Measurements from ENCODE around the gene KIF26B. TPM values are rescaled to one million over a fixed set of nuclear protein-coding genes. Genes with fewer than 3 reads are reported as not detected.
"Not testable (repeated sequence)": the region's sequence is repeated elsewhere in the genome, so short reads cannot be mapped to it uniquely, and the experiment has no call there.

KIF26B gene
- total and polyA plus RNA-seq, 10 of the 15 experiments (the other 5 are each of a cell fraction or from before 2014, with no cell fraction given) = 0.35 to 11.6 (median 2.2) TPM

DNA sequence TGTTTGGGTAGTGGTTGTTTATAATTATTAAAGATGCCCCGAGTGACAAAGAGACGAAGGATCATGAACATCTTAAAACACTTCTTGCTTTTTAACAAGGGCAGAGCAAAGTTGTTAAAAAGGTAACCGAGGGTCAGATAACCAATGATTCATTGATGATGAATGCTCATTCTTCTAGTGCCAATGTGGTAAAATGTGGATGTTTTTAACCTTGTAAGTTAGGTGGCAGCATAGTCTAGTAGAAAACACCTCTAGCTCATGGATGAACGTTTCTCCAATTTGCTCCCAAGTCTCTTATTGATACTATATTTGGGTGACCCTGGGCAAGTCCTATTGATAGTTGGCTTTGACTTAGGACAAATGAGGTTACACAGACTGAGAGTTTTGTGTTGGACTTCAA lies 167.9 kb downstream of the KIF26B start:
- no peak overlapping the region for H3K4me2 ChIP-seq (ENCODE audit: control insufficient read depth, insufficient read depth)
- ChIA-PET RAD21 (ENCODE audit: unreplicated experiment) (no interaction called here), SMC1A (ENCODE audit: uncharacterized antibody, unreplicated experiment) (interaction anchor here (1.7 kb wide), 1 partner anchor 12 kb away, joined by 4 read pairs; no protein-coding TSS in a partner anchor), POLR2A (no interaction called here), CTCF (interaction anchor here (1.3 kb wide), 1 partner anchor 8 kb away, joined by 3 read pairs; no protein-coding TSS in a partner anchor)
- H3K27ac ChIP-seq (ENCODE audit: control insufficient read depth, insufficient read depth) = no peak overlapping the region
- H3K79me2 ChIP-seq (ENCODE audit: control insufficient read depth, insufficient read depth, low read length) = no peaks in the 10 kb centered on the region
- no peaks in the 10 kb centered on the region for H4K20me1 ChIP-seq (ENCODE audit: control insufficient read depth, insufficient read depth)
- in situ Hi-C loops (cut with MboI) (no loop called here), intact Hi-C loops (cut with micrococcal nuclease; ENCODE audit: unreplicated experiment) (no loop called here)
- no peaks in the 10 kb centered on the region for H3K4me1 ChIP-seq (ENCODE audit: control insufficient read depth, insufficient read depth, low read length)
- whole genome bisulfite sequencing (ENCODE audit: insufficient coverage, insufficient replicate concordance, low lambda C conversion rate, missing lambda C conversion rate) = 44% methylated on average over 4 of the region's 4 CpGs
- H2AFZ ChIP-seq (ENCODE audit: control insufficient read depth, low read depth, low read length) = no peak overlapping the region
- no TSS peak for BruUV-seq (replicated peaks)
- FAIRE-seq = no peak
- no peaks in the 10 kb centered on the region for H3K27me3 ChIP-seq (replicated peaks in 1 of 2; ENCODE audit: control insufficient read depth in 2 of 2, insufficient read depth in 2 of 2, low read length in 1 of 2)
- TF ChIP-seq IKZF2 (IDR thresholded peaks at IDR 0.05) (no peak), FOXM1 (IDR thresholded peaks at IDR 0.05; ENCODE audit: low read depth, low read length) (no peak), CEBPZ (IDR thresholded peaks at IDR 0.05; ENCODE audit: low read depth, low read length) (no peak), RAD21 (IDR thresholded peaks at IDR 0.05; ENCODE audit: insufficient read depth, low read depth, low read length) (no peak), MYC (IDR thresholded peaks at IDR 0.05; ENCODE audit: insufficient read depth, insufficient read length, insufficient replicate concordance, low read length, severe bottlenecking) (no peak), NFIC (IDR thresholded peaks at IDR 0.05; ENCODE audit: low read depth, low read length) (no peak), TAF1 (IDR thresholded peaks at IDR 0.05; ENCODE audit: borderline replicate concordance, low read depth, low read length) (no peak), HDGF (IDR thresholded peaks at IDR 0.05) (no peak), ASH2L (IDR thresholded peaks at IDR 0.05; ENCODE audit: borderline replicate concordance, low read depth) (no peak)
- TF ChIP-seq, protein P1, sequence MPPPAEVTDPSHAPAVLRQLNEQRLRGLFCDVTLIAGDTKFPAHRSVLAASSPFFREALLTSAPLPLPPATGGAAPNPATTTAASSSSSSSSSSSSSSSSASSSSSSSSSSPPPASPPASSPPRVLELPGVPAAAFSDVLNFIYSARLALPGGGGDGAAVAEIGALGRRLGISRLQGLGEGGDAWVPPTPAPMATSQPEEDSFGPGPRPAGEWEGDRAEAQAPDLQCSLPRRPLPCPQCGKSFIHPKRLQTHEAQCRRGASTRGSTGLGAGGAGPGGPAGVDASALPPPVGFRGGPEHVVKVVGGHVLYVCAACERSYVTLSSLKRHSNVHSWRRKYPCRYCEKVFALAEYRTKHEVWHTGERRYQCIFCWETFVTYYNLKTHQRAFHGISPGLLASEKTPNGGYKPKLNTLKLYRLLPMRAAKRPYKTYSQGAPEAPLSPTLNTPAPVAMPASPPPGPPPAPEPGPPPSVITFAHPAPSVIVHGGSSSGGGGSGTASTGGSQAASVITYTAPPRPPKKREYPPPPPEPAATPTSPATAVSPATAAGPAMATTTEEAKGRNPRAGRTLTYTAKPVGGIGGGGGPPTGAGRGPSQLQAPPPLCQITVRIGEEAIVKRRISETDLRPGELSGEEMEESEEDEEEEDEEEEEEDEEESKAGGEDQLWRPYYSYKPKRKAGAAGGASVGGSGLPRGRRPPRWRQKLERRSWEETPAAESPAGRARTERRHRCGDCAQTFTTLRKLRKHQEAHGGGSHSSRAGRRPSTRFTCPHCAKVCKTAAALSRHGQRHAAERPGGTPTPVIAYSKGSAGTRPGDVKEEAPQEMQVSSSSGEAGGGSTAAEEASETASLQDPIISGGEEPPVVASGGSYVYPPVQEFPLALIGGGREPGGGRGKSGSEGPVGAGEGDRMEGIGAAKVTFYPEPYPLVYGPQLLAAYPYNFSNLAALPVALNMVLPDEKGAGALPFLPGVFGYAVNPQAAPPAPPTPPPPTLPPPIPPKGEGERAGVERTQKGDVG (CRISPR knock-in tag; IDR thresholded peaks at IDR 0.05) = no peak
- no peak for ATAC-seq
- no peaks in the 10 kb centered on the region for H3K9me3 ChIP-seq (replicated peaks; ENCODE audit: control insufficient read depth, insufficient read depth, low read length)
- DNase-seq (ENCODE audit: low read depth, low spot score) = no peak
- no peak overlapping the region for H3K4me3 ChIP-seq
- H3K36me3 ChIP-seq (ENCODE audit: control insufficient read depth in 2 of 2, insufficient read depth in 2 of 2, low read length in 1 of 2) = no peaks in the 10 kb centered on the region
- H3K9ac ChIP-seq (ENCODE audit: control insufficient read depth, insufficient read depth, low read length) = no peak overlapping the region

GRCh38 chr1:245323765-245324164 lies 169.0 kb downstream of the KIF26B start:
- BruUV-seq (replicated peaks); H3K9me3 ChIP-seq (replicated peaks; ENCODE audit: control insufficient read depth, insufficient read depth, low read length); H3K36me3 ChIP-seq (ENCODE audit: control insufficient read depth in 2 of 2, insufficient read depth in 2 of 2, low read length in 1 of 2); H3K9ac ChIP-seq (ENCODE audit: control insufficient read depth, insufficient read depth, low read length); ATAC-seq; POLR2A ChIA-PET; in situ Hi-C loops (cut with MboI); H3K4me2 ChIP-seq (ENCODE audit: control insufficient read depth, insufficient read depth); intact Hi-C loops (cut with micrococcal nuclease; ENCODE audit: unreplicated experiment); DNase-seq (ENCODE audit: low read depth, low spot score); H2AFZ ChIP-seq (ENCODE audit: control insufficient read depth, low read depth, low read length); H4K20me1 ChIP-seq (ENCODE audit: control insufficient read depth, insufficient read depth); RAD21 ChIA-PET (ENCODE audit: unreplicated experiment); CTCF ChIA-PET; H3K4me1 ChIP-seq (ENCODE audit: control insufficient read depth, insufficient read depth, low read length); H3K27me3 ChIP-seq (replicated peaks in 1 of 2; ENCODE audit: control insufficient read depth in 2 of 2, insufficient read depth in 2 of 2, low read length in 1 of 2); H3K4me3 ChIP-seq; H3K79me2 ChIP-seq (ENCODE audit: control insufficient read depth, insufficient read depth, low read length); FAIRE-seq; H3K27ac ChIP-seq (ENCODE audit: control insufficient read depth, insufficient read depth): not testable (repeated sequence)
- 45% methylated on average over 2 of the region's 2 CpGs for WGBS (ENCODE audit: insufficient coverage, insufficient replicate concordance, low lambda C conversion rate, missing lambda C conversion rate)
- SMC1A ChIA-PET (ENCODE audit: uncharacterized antibody, unreplicated experiment) = interaction anchor here (1.1 to 1.7 kb wide), 2 partner anchors 13 to 171 kb away, joined by 3 to 4 read pairs; no protein-coding TSS in a partner anchor
